Testis (tissue), 3 donors: ENCODE measurements around the gene CENPX. TPM values are rescaled to one million over a fixed set of nuclear protein-coding genes. Genes with fewer than 3 reads are reported as not detected.
A peak's percentile ranks its signal among the peaks of the same experiment; 100 is the strongest.

ENCODE experiments used
- DNase-seq: peaks from one replicate; pipeline ENCODE4 v3.0.0-alpha.2; 2019
- H3K27ac ChIP-seq, 2 donors: fragments of 200-600 bp; sonication (generic); one replicate each; pipeline ENCODE4 v1.5.1; 2019
- H3K27me3 ChIP-seq: fragments of 200-600 bp; sonication (generic); one replicate; pipeline ENCODE4 v1.5.1; 2019
- H3K36me3 ChIP-seq: fragments of 200-600 bp; sonication (generic); one replicate; pipeline ENCODE4 v1.5.1; 2017; ENCODE audit warnings: low read depth; ENCODE audit errors: missing control alignments
- H3K4me1 ChIP-seq: fragments of 200-600 bp; sonication (generic); one replicate; pipeline ENCODE4 v1.5.1; 2019
- H3K4me3 ChIP-seq, 2 donors: fragments of 200-600 bp; sonication (generic); one replicate each; pipeline ENCODE4 v1.5.1; 2017 to 2019
- H3K9me3 ChIP-seq: fragments of 200-600 bp; sonication (generic); one replicate; pipeline ENCODE4 v1.5.1; 2017
- CTCF ChIP-seq, 3 experiments: fragments of 450-650 bp in 2 of 3; fragments of 200-600 bp in 1 of 3; sonication (generic) in 1 of 3; IDR thresholded peaks; one replicate each; pipeline ENCODE4 v1.5.1; 2016 to 2019; ENCODE audit warnings: antibody characterized with exemption in 3 of 3, mild to moderate bottlenecking in 2 of 3, moderate library complexity in 1 of 3
- POLR2A ChIP-seq: fragments of 450-650 bp; IDR thresholded peaks from one replicate; pipeline ENCODE4 v1.6.1; 2017; ENCODE audit warnings: antibody characterized with exemption, mild to moderate bottlenecking, moderate library complexity
- WGBS, 2 donors: methylation state at CpG; one replicate each; pipeline ENCODE4 v1.1.5; 2018; 5-methylcytosine and 5-hydroxymethylcytosine counted together
- intact Hi-C: fragments of 100-400 bp; cut with DNase I; formaldehyde crosslinking; loops from one replicate; pipeline ENCODE4 v1.15.1; 2023; ENCODE audit warnings: low total_unique reads
- polyA plus RNA-seq: library from polyadenylated mRNA; stranded (reverse); fragments of 350-450 nt; fragmentation: Illumina TruSeq; extraction: RNeasy Lipid Tissue Mini Kit (QIAGEN cat#74804); gene quantifications from one replicate; pipeline ENCODE4 v1.2.3, GENCODE V29; 2014; ENCODE audit warnings: low read depth, low replicate concordance; ENCODE audit not compliant: insufficient read depth
- total RNA-seq, 2 donors: library from RNA; depleted of rRNA; stranded (reverse); fragments of >200 nt; gene quantifications; one replicate each; pipeline ENCODE4 v1.2.3, GENCODE V29; 2016

CENPX gene
- total and polyA plus RNA-seq, 3 donors from 2014 or later = 43.0 to 51.8 (median 43.5) TPM

- Histone ChIP-seq H3K4me1 (peaks cover 11% of the 10 kb centered on the region), H3K27ac (no peak overlapping the region), H3K36me3 (no peaks in the 10 kb centered on the region), H3K9me3 (no peaks in the 10 kb centered on the region), H3K27me3 (no peaks in the 10 kb centered on the region), H3K4me3 (peak overlapping the region; percentile 62 to 78)
- DNase-seq = no peak
- 10 to 29% methylated on average over 9 to 19 of the region's 19 CpGs for WGBS, 2 donors
- TF ChIP-seq CTCF (IDR thresholded peaks at IDR 0.05) (no peak), POLR2A (no peak)
- intact Hi-C loops = no loop called here
These were observed 30.0 kb upstream of the CENPX start for GRCh38 chr17:82052638-82053059.

- 0 to 1% methylated on average over 2 to 59 of the region's 94 CpGs for WGBS, 2 donors
- Histone ChIP-seq H3K27me3 (no peaks in the 10 kb centered on the region), H3K27ac (peak within 1 kb of the TSS; percentile 42 to 78), H3K9me3 (no peaks in the 10 kb centered on the region), H3K36me3 (no peaks in the 10 kb centered on the region), H3K4me3 (peak within 1 kb of the TSS; percentile 72 to 78), H3K4me1 (peaks cover 11% of the 10 kb centered on the region)
- intact Hi-C loops = no loop called here
- DNase-seq = peak; percentile 88
- TF ChIP-seq POLR2A (no peak), CTCF (IDR thresholded peaks at IDR 0.05) (no peak)
These were observed 29.3 kb upstream of the CENPX start, which contains the start of the genes GPS1 and RFNG for GRCh38 chr17:82051776-82052637. Gene GPS1, plus strand, starts transcription at chr17:82051898. Its CDS starts 34 bp downstream, at chr17:82051932. Gene RFNG, minus strand, starts transcription at chr17:82051811. Its CDS starts 45 bp downstream, at chr17:82051766.

- Histone ChIP-seq H3K27ac (peak overlapping the region; percentile 42 to 78), H3K4me3 (peak overlapping the region; percentile 72 to 78), H3K9me3 (no peaks in the 10 kb centered on the region), H3K27me3 (no peaks in the 10 kb centered on the region), H3K4me1 (peaks cover 11% of the 10 kb centered on the region), H3K36me3 (no peaks in the 10 kb centered on the region)
- no peak for TF ChIP-seq CTCF (IDR thresholded peaks at IDR 0.05)
- no peak for DNase-seq
- intact Hi-C loops = no loop called here
- 10 to 45% methylated on average over 6 to 66 of the region's 79 CpGs for WGBS, 2 donors
These were observed 28.3 kb upstream of the CENPX start for GRCh38 chr17:82050761-82051641.

GRCh38 chr17:82050152-82050760 is 27.6 kb upstream of the CENPX start:
- no peak overlapping the region for H3K4me3 ChIP-seq
- DNase-seq = no peak
- peaks cover 11% of the 10 kb centered on the region for H3K4me1 ChIP-seq
- WGBS, 2 donors = 75 to 85% methylated on average over 21 to 28 of the region's 28 CpGs
- TF ChIP-seq POLR2A = no peak
- TF ChIP-seq CTCF (IDR thresholded peaks at IDR 0.05) = no peak
- no peaks in the 10 kb centered on the region for H3K9me3 ChIP-seq
- H3K27me3 ChIP-seq = no peaks in the 10 kb centered on the region
- H3K27ac ChIP-seq = peak overlapping the region in 1 of 2 donors; percentile 78
- intact Hi-C loops = no loop called here
- no peaks in the 10 kb centered on the region for H3K36me3 ChIP-seq
